HG02943 (cell line): ENCODE measurements around the gene CHMP2A.

Experiments used
- ATAC-seq: cut with Tn5 transposase; IDR thresholded peaks from one replicate; pipeline ENCODE4 v1.9.1; 2021; ENCODE audit warnings: mild to moderate bottlenecking, low read depth, moderate library complexity; ENCODE audit not compliant: unreplicated experiment

The CHMP2A gene

GRCh38 chr19:58570770-58571574, 16.1 kb upstream of the CHMP2A start:
- ATAC-seq: no peak

GRCh38 chr19:58569943-58570670, 15.2 kb upstream of the CHMP2A start:
- no peak for ATAC-seq

- ATAC-seq: no peak
Observed at GRCh38 chr19:58569191-58569942, 14.5 kb upstream of the CHMP2A start.

GRCh38 chr19:58568453-58569130, 13.7 kb upstream of the CHMP2A start:
- no peak for ATAC-seq

- no peak for ATAC-seq
Observed at GRCh38 chr19:58566989-58567388, 12.1 kb upstream of the CHMP2A start.

GRCh38 chr19:58563823-58564222, 8.9 kb upstream of the CHMP2A start:
- ATAC-seq: no peak

- ATAC-seq: no peak
Observed at GRCh38 chr19:58563034-58563573, 8.2 kb upstream of the CHMP2A start.

GRCh38 chr19:58562122-58563033, 7.5 kb upstream of the CHMP2A start:
- ATAC-seq: no peak

- no peak for ATAC-seq
Observed at GRCh38 chr19:58561373-58562121, 6.6 kb upstream of the CHMP2A start.

- ATAC-seq: no peak
Observed at GRCh38 chr19:58560921-58561320, 6.0 kb upstream of the CHMP2A start.

GRCh38 chr19:58560007-58560887, 5.3 kb upstream of the CHMP2A start:
- no peak for ATAC-seq

- peak; percentile 23 for ATAC-seq
Observed at GRCh38 chr19:58559275-58560006, 4.5 kb upstream of the CHMP2A start.

GRCh38 chr19:58558623-58559274, 3.8 kb upstream of the CHMP2A start:
- peak; percentile 47 for ATAC-seq

- ATAC-seq: peak; percentile 0
Observed at GRCh38 chr19:58558066-58558622, 3.2 kb upstream of the CHMP2A start, which contains the start of gene UBE2M. Gene UBE2M (minus strand): TSS chr19:58558611. CDS start chr19:58558381, 230 bp downstream.

GRCh38 chr19:58557221-58558065, 2.5 kb upstream of the CHMP2A start:
- ATAC-seq: no peak
